GM12875 (cell line): ENCODE measurements around the gene FYCO1.

Experiments used
- H3K4me3 ChIP-seq: one replicate; pipeline ENCODE4 v1.5.1; 2011; ENCODE audit warnings: low read depth, low read length, control low read depth
- CTCF ChIP-seq: IDR thresholded peaks from 2 replicates; pipeline ENCODE4 v1.5.1; 2011; ENCODE audit warnings: low read depth, mild to moderate bottlenecking, control low read depth, inconsistent platforms, low read length, moderate library complexity, borderline replicate concordance; ENCODE audit not compliant: insufficient read depth

Gene FYCO1

GRCh38 chr3:45962033-45962432, 33.6 kb downstream of the FYCO1 start:
- TF ChIP-seq CTCF, result no peak
- no peak overlapping the region for H3K4me3 ChIP-seq

- no peak for TF ChIP-seq CTCF
- no peak overlapping the region for H3K4me3 ChIP-seq
Measured at GRCh38 chr3:45960289-45960688, 35.3 kb downstream of the FYCO1 start.

- no peak overlapping the region for H3K4me3 ChIP-seq
- no peak for TF ChIP-seq CTCF
Measured at GRCh38 chr3:45959201-45959600, 36.4 kb downstream of the FYCO1 start.

- no peak overlapping the region for H3K4me3 ChIP-seq
- no peak for TF ChIP-seq CTCF
Measured at GRCh38 chr3:45958321-45958791, 37.3 kb downstream of the FYCO1 start.

GRCh38 chr3:45957586-45957985, 38.0 kb downstream of the FYCO1 start:
- no peak for TF ChIP-seq CTCF
- no peak overlapping the region for H3K4me3 ChIP-seq

GRCh38 chr3:45955706-45956105, 39.9 kb downstream of the FYCO1 start:
- TF ChIP-seq CTCF, result no peak
- no peak overlapping the region for H3K4me3 ChIP-seq

- no peak overlapping the region for H3K4me3 ChIP-seq
- TF ChIP-seq CTCF, result no peak
Measured at GRCh38 chr3:45955017-45955647, 40.5 kb downstream of the FYCO1 start.
